ENCODE results near the gene BCL2. TPM values are rescaled to one million over a fixed set of nuclear protein-coding genes. Genes with fewer than 3 reads are reported as not detected.

BCL2 gene
- total RNA-seq, 2 experiments from 2014 or later, result 102 to 109 TPM

DNA sequence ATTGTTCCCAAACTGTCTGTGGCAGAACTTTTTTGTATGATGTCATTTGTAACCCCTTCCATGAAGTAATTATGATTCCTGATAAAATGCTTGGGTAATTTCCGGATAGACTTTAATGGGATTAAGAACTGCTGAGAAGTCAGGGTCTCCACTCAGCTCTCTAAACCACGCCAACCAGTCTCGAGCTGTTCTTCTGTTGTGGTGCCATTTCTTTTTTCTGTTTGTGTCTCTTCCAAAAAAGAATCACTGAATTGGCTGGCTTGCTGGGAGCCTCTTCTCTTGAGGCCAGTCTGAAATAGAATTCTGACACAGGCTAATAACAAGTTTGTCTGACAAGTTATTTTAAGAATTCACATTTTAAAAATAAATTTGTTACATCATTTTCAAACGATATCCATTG lies 198.9 kb downstream of the BCL2 start:
- DNase-seq, result no peak
- Mint-ChIP-seq H3K4me1 (peaks cover 1% of the 10 kb centered on the region), H3K27me3 (peaks cover 35% of the 10 kb centered on the region), H3K36me3 (ENCODE audit: low read depth) (peaks cover 13% of the 10 kb centered on the region), H3K4me3 (no peak overlapping the region), H3K27ac (no peak overlapping the region), H3K9me3 (no peaks in the 10 kb centered on the region)
- CTCF ChIA-PET, result interaction anchor here (0.7 to 3.7 kb wide), 7 partner anchors 11 to 218 kb away, joined by 3 to 18 read pairs (median 6); no protein-coding TSS in a partner anchor
- POLR2A ChIA-PET, result interaction anchor here (1.0 kb wide), 1 partner anchor 202 kb away, joined by 3 read pairs; no protein-coding TSS in a partner anchor

DNA sequence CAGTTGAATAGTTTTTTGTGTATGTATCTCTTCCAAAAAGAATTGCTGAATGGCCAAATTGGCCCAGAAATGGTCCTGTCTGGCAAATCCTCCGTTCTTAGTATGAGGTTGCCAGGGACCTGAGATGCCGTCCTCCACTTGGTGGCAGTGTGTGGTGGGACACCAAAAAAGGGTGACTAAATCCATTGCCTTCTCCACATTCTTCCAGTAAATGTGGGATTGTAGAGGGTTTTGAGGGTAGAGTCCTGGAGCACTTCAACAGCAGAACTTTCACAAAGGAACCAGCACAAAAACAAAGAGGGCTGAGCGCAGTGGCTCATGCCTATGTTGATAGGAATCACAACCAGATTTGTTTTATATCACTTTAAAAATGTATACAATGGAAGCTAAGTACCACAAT lies 199.9 kb downstream of the BCL2 start:
- no peak overlapping the region for H3K4me3 Mint-ChIP-seq
- no peaks in the 10 kb centered on the region for H3K9me3 Mint-ChIP-seq
- no peak overlapping the region for H3K27ac Mint-ChIP-seq
- ChIA-PET CTCF (interaction anchor here (0.5 to 3.7 kb wide), 8 partner anchors 12 to 219 kb away, joined by 3 to 18 read pairs (median 5); no protein-coding TSS in a partner anchor), POLR2A (interaction anchor here (1.0 kb wide), 1 partner anchor 203 kb away, joined by 3 read pairs; no protein-coding TSS in a partner anchor)
- peaks cover 39% of the 10 kb centered on the region for H3K27me3 Mint-ChIP-seq
- H3K4me1 Mint-ChIP-seq, result peaks cover 1% of the 10 kb centered on the region
- no peak for DNase-seq
- peaks cover 5% of the 10 kb centered on the region for H3K36me3 Mint-ChIP-seq (ENCODE audit: low read depth)

- DNase-seq, result no peak
- peaks cover 69% of the 10 kb centered on the region for H3K27me3 Mint-ChIP-seq
- H3K4me3 Mint-ChIP-seq, result no peak overlapping the region
- peaks cover 22% of the 10 kb centered on the region for H3K4me1 Mint-ChIP-seq
- peaks cover 11% of the 10 kb centered on the region for H3K9me3 Mint-ChIP-seq
- CTCF ChIA-PET, result interaction anchor here (0.9 to 1.0 kb wide), 3 partner anchors 38 to 226 kb away, joined by 3 read pairs; no protein-coding TSS in a partner anchor
- peaks cover 8% of the 10 kb centered on the region for H3K36me3 Mint-ChIP-seq (ENCODE audit: low read depth)
- POLR2A ChIA-PET, result interaction anchor here (0.9 kb wide), 1 partner anchor 9 kb away, joined by 3 read pairs; no protein-coding TSS in a partner anchor
- H3K27ac Mint-ChIP-seq, result no peak overlapping the region
These were observed 205.5 kb downstream of the BCL2 start for GRCh38 chr18:63113899-63114565.

GRCh38 chr18:63112706-63113105 lies 206.9 kb downstream of the BCL2 start:
- Mint-ChIP-seq H3K27ac (no peak overlapping the region), H3K27me3 (peaks cover 69% of the 10 kb centered on the region), H3K9me3 (peaks cover 11% of the 10 kb centered on the region), H3K36me3 (ENCODE audit: low read depth) (peaks cover 8% of the 10 kb centered on the region), H3K4me3 (no peak overlapping the region), H3K4me1 (peaks cover 25% of the 10 kb centered on the region)
- no peak for DNase-seq
- CTCF ChIA-PET, result interaction anchor here (1.0 kb wide), 1 partner anchor 210 kb away, joined by 3 read pairs; no protein-coding TSS in a partner anchor
- POLR2A ChIA-PET, result no interaction called here

GRCh38 chr18:63111671-63112402 lies 207.7 kb downstream of the BCL2 start:
- peaks cover 34% of the 10 kb centered on the region for H3K4me1 Mint-ChIP-seq
- peaks cover 65% of the 10 kb centered on the region for H3K27me3 Mint-ChIP-seq
- no peak overlapping the region for H3K27ac Mint-ChIP-seq
- H3K4me3 Mint-ChIP-seq, result no peak overlapping the region
- H3K36me3 Mint-ChIP-seq (ENCODE audit: low read depth), result peaks cover 8% of the 10 kb centered on the region
- no peak for DNase-seq
- ChIA-PET POLR2A (no interaction called here), CTCF (no interaction called here)
- H3K9me3 Mint-ChIP-seq, result peaks cover 11% of the 10 kb centered on the region

GRCh38 chr18:63109802-63110201 lies 209.8 kb downstream of the BCL2 start:
- Mint-ChIP-seq H3K4me1 (peaks cover 45% of the 10 kb centered on the region), H3K36me3 (ENCODE audit: low read depth) (peaks cover 11% of the 10 kb centered on the region), H3K4me3 (no peak overlapping the region), H3K27me3 (peaks cover 62% of the 10 kb centered on the region), H3K9me3 (peaks cover 11% of the 10 kb centered on the region), H3K27ac (no peak overlapping the region)
- ChIA-PET CTCF (no interaction called here), POLR2A (no interaction called here)
- no peak for DNase-seq

- DNase-seq, result no peak
- H3K36me3 Mint-ChIP-seq (ENCODE audit: low read depth), result peaks cover 15% of the 10 kb centered on the region
- peaks cover 11% of the 10 kb centered on the region for H3K9me3 Mint-ChIP-seq
- peaks cover 62% of the 10 kb centered on the region for H3K27me3 Mint-ChIP-seq
- H3K4me1 Mint-ChIP-seq, result peaks cover 45% of the 10 kb centered on the region
- H3K27ac Mint-ChIP-seq, result no peak overlapping the region
- ChIA-PET POLR2A (no interaction called here), CTCF (no interaction called here)
- no peak overlapping the region for H3K4me3 Mint-ChIP-seq
These were observed 210.5 kb downstream of the BCL2 start for GRCh38 chr18:63109022-63109421.

GRCh38 chr18:63107931-63108330 lies 211.6 kb downstream of the BCL2 start:
- peaks cover 66% of the 10 kb centered on the region for H3K27me3 Mint-ChIP-seq
- no peak for DNase-seq
- H3K9me3 Mint-ChIP-seq, result peaks cover 14% of the 10 kb centered on the region
- H3K4me3 Mint-ChIP-seq, result no peak overlapping the region
- peaks cover 44% of the 10 kb centered on the region for H3K4me1 Mint-ChIP-seq
- H3K27ac Mint-ChIP-seq, result no peak overlapping the region
- peaks cover 21% of the 10 kb centered on the region for H3K36me3 Mint-ChIP-seq (ENCODE audit: low read depth)
- ChIA-PET CTCF (no interaction called here), POLR2A (interaction anchor here (1.1 to 1.3 kb wide), 2 partner anchors 14 to 25 kb away, joined by 3 read pairs; no protein-coding TSS in a partner anchor)

GRCh38 chr18:63107171-63107845 lies 212.3 kb downstream of the BCL2 start:
- ChIA-PET POLR2A (interaction anchor here (1.1 to 1.3 kb wide), 2 partner anchors 13 to 25 kb away, joined by 3 read pairs; no protein-coding TSS in a partner anchor), CTCF (no interaction called here)

DNA sequence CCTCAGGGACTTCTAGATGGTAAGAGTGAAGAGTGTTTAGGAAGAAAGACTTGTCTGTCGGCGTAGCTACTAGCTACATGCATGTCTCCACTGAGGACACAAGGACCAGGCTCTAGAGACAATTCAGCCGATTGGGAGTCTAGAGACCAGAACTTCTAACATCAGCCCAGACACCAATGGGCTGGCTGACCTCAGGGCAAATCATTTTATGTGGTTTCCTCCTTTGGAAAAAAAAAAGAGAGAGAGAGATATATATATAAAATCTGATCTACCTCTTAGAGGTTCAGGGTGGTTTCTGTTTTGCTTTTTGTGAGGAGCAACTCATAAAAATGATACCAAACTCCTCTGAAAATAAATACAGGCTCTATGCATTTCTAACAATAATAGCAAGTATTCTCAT lies 212.8 kb downstream of the BCL2 start:
- Mint-ChIP-seq H3K36me3 (ENCODE audit: low read depth) (peaks cover 21% of the 10 kb centered on the region), H3K27ac (peak overlapping the region; percentile 27), H3K9me3 (peaks cover 8% of the 10 kb centered on the region), H3K27me3 (peaks cover 61% of the 10 kb centered on the region), H3K4me1 (peaks cover 42% of the 10 kb centered on the region), H3K4me3 (peak overlapping the region; percentile 47)
- CTCF ChIA-PET, result no interaction called here
- DNase-seq, result no peak
- POLR2A ChIA-PET, result no interaction called here

More at GRCh38 chr18:63107171-63107845, 212.3 kb downstream of the BCL2 start:
- peaks cover 12% of the 10 kb centered on the region for H3K9me3 Mint-ChIP-seq
- peaks cover 42% of the 10 kb centered on the region for H3K4me1 Mint-ChIP-seq
- no peak for DNase-seq
- peaks cover 18% of the 10 kb centered on the region for H3K36me3 Mint-ChIP-seq (ENCODE audit: low read depth)
- H3K27ac Mint-ChIP-seq, result no peak overlapping the region
- peaks cover 62% of the 10 kb centered on the region for H3K27me3 Mint-ChIP-seq
- peak overlapping the region; percentile 21 for H3K4me3 Mint-ChIP-seq

GRCh38 chr18:63105636-63106316 lies 213.8 kb downstream of the BCL2 start:
- Mint-ChIP-seq H3K4me1 (peaks cover 41% of the 10 kb centered on the region), H3K36me3 (ENCODE audit: low read depth) (peaks cover 17% of the 10 kb centered on the region), H3K27ac (no peak overlapping the region), H3K9me3 (peaks cover 6% of the 10 kb centered on the region), H3K27me3 (peaks cover 58% of the 10 kb centered on the region), H3K4me3 (no peak overlapping the region)
- POLR2A ChIA-PET, result no interaction called here
- DNase-seq, result no peak
- CTCF ChIA-PET, result no interaction called here

- peaks cover 49% of the 10 kb centered on the region for H3K4me1 Mint-ChIP-seq
- H3K36me3 Mint-ChIP-seq (ENCODE audit: low read depth), result peaks cover 17% of the 10 kb centered on the region
- ChIA-PET CTCF (no interaction called here), POLR2A (no interaction called here)
- H3K4me3 Mint-ChIP-seq, result no peak overlapping the region
- H3K27me3 Mint-ChIP-seq, result peaks cover 57% of the 10 kb centered on the region
- H3K9me3 Mint-ChIP-seq, result peaks cover 6% of the 10 kb centered on the region
- no peak for DNase-seq
- H3K27ac Mint-ChIP-seq, result no peak overlapping the region
These were observed 214.7 kb downstream of the BCL2 start for GRCh38 chr18:63104868-63105267.

All from activated CD4-positive, alpha-beta memory T cell treated with anti-CD3 and anti-CD28 coated beads, Interleukin-2, amount 10 ng/mL, durations not matched to agents 7 days and 5 days (primary cell).